ENCODE data around the gene NR2C2.

GRCh38 chr3:14905055-14905657 is 42.2 kb upstream of the NR2C2 start:
- TF ChIP-seq POLR2A (IDR thresholded peaks at IDR 0.05; ENCODE audit: low read depth) (no peak), CTCF (IDR thresholded peaks at IDR 0.05) (no peak)

Data from esophagus muscularis mucosa (tissue), 3 donors.